GM12878 (cell line): ENCODE measurements around the gene OR56A1. TPM values are rescaled to one million over a fixed set of nuclear protein-coding genes. Genes with fewer than 3 reads are reported as not detected.

Experiments used
- ATAC-seq: fragments of 200-7000 bp; cut with Tn5 transposase; 3 replicates; pipeline ENCODE4 v1.9.1; 2020; ENCODE audit warnings: mild to moderate bottlenecking, moderate library complexity
- BruUV-seq: library from RNA; stranded (reverse); fragments of 400-500 nt; replicated peaks from 2 replicates; lab custom pipeline; 2021; lab: Mats Ljungman, UMichigan
- CTCF ChIA-PET: fragments of 300-600 bp; sonication (Branson Sonifier 250); formaldehyde crosslinking; extraction: SDS; loops from one replicate; lab custom pipeline; 2021; ENCODE audit warnings: inconsistent platforms; lab: Yijun Ruan, JAX
- POLR2A ChIA-PET: fragments of 350-600 bp; formaldehyde crosslinking; extraction: SDS; loops from one replicate; lab custom pipeline; 2021; ENCODE audit warnings: inconsistent platforms; lab: Charles Lee
- RAD21 ChIA-PET: fragments of 300-600 bp; sonication (Branson Sonifier 250); formaldehyde crosslinking; loops from one replicate; lab custom pipeline; 2023; ENCODE audit warnings: antibody characterized with exemption; ENCODE audit not compliant: unreplicated experiment; lab: Charles Lee
- SMC1A ChIA-PET: fragments of 300-600 bp; sonication (Branson Sonifier 250); formaldehyde crosslinking; loops from one replicate; lab custom pipeline; 2023; ENCODE audit not compliant: unreplicated experiment, uncharacterized antibody; lab: Charles Lee
- DNase-seq: peaks from one replicate; pipeline ENCODE4 v3.0.0-alpha.2; 2011; ENCODE audit warnings: low read depth, low spot score
- FAIRE-seq: peaks from 3 replicates; lab custom pipeline; 2011; peaks lifted over from hg19 to GRCh38; lab: Jason Lieb, UNC
- H2AFZ ChIP-seq: 2 replicates; pipeline ENCODE4 v1.6.0; 2011; ENCODE audit warnings: low read depth, low read length, control low read depth; ENCODE audit not compliant: control insufficient read depth
- H3K27ac ChIP-seq: 2 replicates; pipeline ENCODE4 v1.5.1; 2011; ENCODE audit warnings: control low read depth; ENCODE audit not compliant: control insufficient read depth, insufficient read depth
- H3K27me3 ChIP-seq, 2 experiments: replicated peaks in 1 of 2; 2 replicates each; pipeline versions ENCODE4 v1.6.0 to v1.6.1; 2011; ENCODE audit warnings: low read length in 1 of 2; ENCODE audit not compliant: control insufficient read depth in 2 of 2, insufficient read depth in 2 of 2
- H3K36me3 ChIP-seq, 2 experiments: 2 replicates each; pipeline ENCODE4 v1.5.1; 2011; ENCODE audit warnings: low read length in 1 of 2; ENCODE audit not compliant: control insufficient read depth in 2 of 2, insufficient read depth in 2 of 2
- H3K4me1 ChIP-seq: 2 replicates; pipeline ENCODE4 v1.6.1; 2011; ENCODE audit warnings: mild to moderate bottlenecking, low read length, moderate library complexity, mixed read lengths; ENCODE audit not compliant: control insufficient read depth, insufficient read depth
- H3K4me2 ChIP-seq: 2 replicates; pipeline ENCODE4 v1.6.0; 2011; ENCODE audit warnings: control low read depth; ENCODE audit not compliant: control insufficient read depth, insufficient read depth
- H3K4me3 ChIP-seq: fragments of 200-600 bp; sonication (generic); 2 replicates; pipeline ENCODE4 v1.5.1; 2016
- H3K79me2 ChIP-seq: 2 replicates; pipeline ENCODE4 v1.6.0; 2011; ENCODE audit warnings: low read length; ENCODE audit not compliant: control insufficient read depth, insufficient read depth
- H3K9ac ChIP-seq: 2 replicates; pipeline ENCODE4 v1.8.0; 2011; ENCODE audit warnings: low read length, control low read depth, mixed read lengths; ENCODE audit not compliant: control insufficient read depth, insufficient read depth
- H3K9me3 ChIP-seq: replicated peaks from 3 replicates; pipeline ENCODE4 v1.5.1; 2011; ENCODE audit warnings: mild to moderate bottlenecking, low read length; ENCODE audit not compliant: control insufficient read depth, insufficient read depth
- H4K20me1 ChIP-seq: 2 replicates; pipeline ENCODE4 v1.6.0; 2011; ENCODE audit not compliant: control insufficient read depth, insufficient read depth
- CREB1 ChIP-seq: IDR thresholded peaks from 2 replicates; pipeline ENCODE4 v1.6.1; 2012; ENCODE audit warnings: low read depth, mild to moderate bottlenecking, inconsistent platforms
- SMC3 ChIP-seq: IDR thresholded peaks from 2 replicates; pipeline ENCODE4 v1.6.1; 2011; ENCODE audit warnings: low read length, improper control_type of control experiment, borderline replicate concordance
- TCF7 ChIP-seq: IDR thresholded peaks from 2 replicates; pipeline ENCODE4 v1.6.1; 2014; ENCODE audit warnings: antibody characterized with exemption, borderline replicate concordance
- WGBS: methylation state at CpG from one replicate; pipeline ENCODE4 v1.1.6; 2016; ENCODE audit warnings: low lambda C conversion rate; ENCODE audit not compliant: insufficient replicate concordance, insufficient coverage; ENCODE audit errors: missing lambda C conversion rate; 5-methylcytosine and 5-hydroxymethylcytosine counted together
- in situ Hi-C: fragments of 300-500 bp; cut with MboI; formaldehyde crosslinking; loops from 9 replicates; pipeline ENCODE4 v1.14.3; 2018; ENCODE audit warnings: mixed read lengths
- intact Hi-C: fragments of 100-400 bp; cut with micrococcal nuclease; formaldehyde crosslinking; loops from one replicate; pipeline ENCODE4 v1.14.2; 2022; ENCODE audit not compliant: unreplicated experiment
- polyA plus RNA-seq, 11 experiments: library from polyadenylated mRNA; depleted of rRNA in 4 of 11; unstranded in 6 of 11; stranded (reverse) in 5 of 11; fragments of >200 nt; fragmentation: Nextera tagmentation in 4 of 11; fragmentation: Illumina TruSeq in 1 of 11; extraction: Ambion mirVana in 4 of 11; extraction: Trizol in 1 of 11; gene quantifications; 1 replicate in 1 of 11; 2 replicates in 10 of 11; pipeline versions ENCODE4 v1.2.1 to v1.2.3, GENCODE V29; 2011 to 2016; ENCODE audit warnings: inconsistent platforms in 2 of 11, missing spikeins in 2 of 11, low read depth in 1 of 11
- small RNA-seq: library from RNA; depleted of rRNA; stranded (forward); fragments of <200 nt; gene quantifications from one replicate; pipeline ENCODE3, GENCODE V24; 2014
- total RNA-seq, 4 experiments: library from RNA; depleted of rRNA in 3 of 4; stranded (reverse); fragments of >200 nt in 3 of 4; fragmentation: Illumina TruSeq in 1 of 4; extraction: Trizol in 1 of 4; gene quantifications; 2 replicates each; pipeline versions ENCODE4 v1.2.1 to v1.2.3, GENCODE V29; 2013 to 2021
- TF ChIP-seq, protein P1 (sequence below): fragments of 450-650 bp; IDR thresholded peaks from 2 replicates; pipeline ENCODE4 v1.6.1; 2017; ENCODE audit warnings: mild to moderate bottlenecking, low read depth, inconsistent platforms; ENCODE audit not compliant: poor library complexity, severe bottlenecking
- TF ChIP-seq, protein P2 (sequence below): IDR thresholded peaks from 2 replicates; pipeline ENCODE4 v1.6.1; 2011; ENCODE audit warnings: mild to moderate bottlenecking, low read depth, low read length, moderate library complexity; ENCODE audit not compliant: insufficient replicate concordance

The OR56A1 gene
- total and polyA plus RNA-seq, 10 of the 15 experiments (the other 5 are each of a cell fraction or from before 2014, with no cell fraction given) = not detected

GRCh38 chr11:5973530-5973929 is 57.0 kb downstream of the OR56A1 start:
- Histone ChIP-seq H2AFZ (no peak overlapping the region), H3K4me3 (no peak overlapping the region), H3K27me3 (no peaks in the 10 kb centered on the region), H3K27ac (no peak overlapping the region), H3K9ac (no peak overlapping the region), H3K9me3 (no peaks in the 10 kb centered on the region), H3K4me2 (no peak overlapping the region), H3K36me3 (no peaks in the 10 kb centered on the region), H3K4me1 (no peaks in the 10 kb centered on the region), H4K20me1 (no peaks in the 10 kb centered on the region), H3K79me2 (no peaks in the 10 kb centered on the region)
- ChIA-PET CTCF (no interaction called here), SMC1A (no interaction called here), POLR2A (no interaction called here), RAD21 (no interaction called here)
- in situ Hi-C loops (no loop called here), intact Hi-C loops (no loop called here)
- 0% methylated on average over 1 of the region's 1 CpG for WGBS
- no peak for TF ChIP-seq TCF7
- TF ChIP-seq, protein P1, sequence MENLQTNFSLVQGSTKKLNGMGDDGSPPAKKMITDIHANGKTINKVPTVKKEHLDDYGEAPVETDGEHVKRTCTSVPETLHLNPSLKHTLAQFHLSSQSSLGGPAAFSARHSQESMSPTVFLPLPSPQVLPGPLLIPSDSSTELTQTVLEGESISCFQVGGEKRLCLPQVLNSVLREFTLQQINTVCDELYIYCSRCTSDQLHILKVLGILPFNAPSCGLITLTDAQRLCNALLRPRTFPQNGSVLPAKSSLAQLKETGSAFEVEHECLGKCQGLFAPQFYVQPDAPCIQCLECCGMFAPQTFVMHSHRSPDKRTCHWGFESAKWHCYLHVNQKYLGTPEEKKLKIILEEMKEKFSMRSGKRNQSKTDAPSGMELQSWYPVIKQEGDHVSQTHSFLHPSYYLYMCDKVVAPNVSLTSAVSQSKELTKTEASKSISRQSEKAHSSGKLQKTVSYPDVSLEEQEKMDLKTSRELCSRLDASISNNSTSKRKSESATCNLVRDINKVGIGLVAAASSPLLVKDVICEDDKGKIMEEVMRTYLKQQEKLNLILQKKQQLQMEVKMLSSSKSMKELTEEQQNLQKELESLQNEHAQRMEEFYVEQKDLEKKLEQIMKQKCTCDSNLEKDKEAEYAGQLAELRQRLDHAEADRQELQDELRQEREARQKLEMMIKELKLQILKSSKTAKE = no peak
- TF ChIP-seq SMC3 = no peak
- TF ChIP-seq, protein P2, sequence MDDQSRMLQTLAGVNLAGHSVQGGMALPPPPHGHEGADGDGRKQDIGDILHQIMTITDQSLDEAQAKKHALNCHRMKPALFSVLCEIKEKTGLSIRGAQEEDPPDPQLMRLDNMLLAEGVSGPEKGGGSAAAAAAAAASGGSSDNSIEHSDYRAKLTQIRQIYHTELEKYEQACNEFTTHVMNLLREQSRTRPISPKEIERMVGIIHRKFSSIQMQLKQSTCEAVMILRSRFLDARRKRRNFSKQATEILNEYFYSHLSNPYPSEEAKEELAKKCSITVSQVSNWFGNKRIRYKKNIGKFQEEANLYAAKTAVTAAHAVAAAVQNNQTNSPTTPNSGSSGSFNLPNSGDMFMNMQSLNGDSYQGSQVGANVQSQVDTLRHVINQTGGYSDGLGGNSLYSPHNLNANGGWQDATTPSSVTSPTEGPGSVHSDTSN = no peak
- TF ChIP-seq CREB1 = no peak
- ATAC-seq = no peak
- no peak for DNase-seq
- no TSS peak for BruUV-seq
- FAIRE-seq = no peak

Small RNAs within 50 kb of the gene (small RNA-seq; reads per million reads assigned to genes)
- 0.12 reads per million for gene RNA5SP329

Other genes starting within 250 kb of the OR56A1 start
Only the 7 nearest of the 18 such genes appear.
- gene OR52E5, start 137.6 kb downstream of the OR56A1 start, total RNA-seq (2014; rRNA removed) = not detected in 2 replicates
- gene OR52E5, start 137.6 kb downstream of the OR56A1 start, total RNA-seq (2014; rRNA removed; fragmentation: Illumina TruSeq; extraction: Trizol) = not detected in 2 replicates
- gene OR52E5, start 137.6 kb downstream of the OR56A1 start, total RNA-seq (2021) = not detected in 2 replicates
- not detected in 2 replicates for gene OR52E5, start 137.6 kb downstream of the OR56A1 start, polyA plus RNA-seq (2011; rRNA removed)
- not detected in 2 replicates for gene OR52E5, start 137.6 kb downstream of the OR56A1 start, polyA plus RNA-seq (2014; fragmentation: Illumina TruSeq; extraction: Trizol)
- gene OR52E5, start 137.6 kb downstream of the OR56A1 start, polyA plus RNA-seq (2014; fragmentation: Nextera tagmentation; extraction: Ambion mirVana) = not detected
- not detected in 2 replicates for gene OR52E5, start 137.6 kb downstream of the OR56A1 start, polyA plus RNA-seq (2014; rRNA removed)
- not detected for gene OR52E5, start 137.6 kb downstream of the OR56A1 start, polyA plus RNA-seq (2016; fragmentation: Nextera tagmentation; extraction: Ambion mirVana)
- gene OR56A3, start 88.5 kb downstream of the OR56A1 start, total RNA-seq (2014; rRNA removed) = not detected in 2 replicates
- not detected in 2 replicates for gene OR56A3, start 88.5 kb downstream of the OR56A1 start, total RNA-seq (2014; rRNA removed; fragmentation: Illumina TruSeq; extraction: Trizol)
- not detected in 2 replicates for gene OR56A3, start 88.5 kb downstream of the OR56A1 start, total RNA-seq (2021)
- gene OR56A3, start 88.5 kb downstream of the OR56A1 start, polyA plus RNA-seq (2011; rRNA removed) = not detected in 2 replicates
- gene OR56A3, start 88.5 kb downstream of the OR56A1 start, polyA plus RNA-seq (2014; fragmentation: Illumina TruSeq; extraction: Trizol) = not detected in 2 replicates
- not detected for gene OR56A3, start 88.5 kb downstream of the OR56A1 start, polyA plus RNA-seq (2014; fragmentation: Nextera tagmentation; extraction: Ambion mirVana)
- not detected in 2 replicates for gene OR56A3, start 88.5 kb downstream of the OR56A1 start, polyA plus RNA-seq (2014; rRNA removed)
- gene OR56A3, start 88.5 kb downstream of the OR56A1 start, polyA plus RNA-seq (2016; fragmentation: Nextera tagmentation; extraction: Ambion mirVana) = not detected
- gene OR56A5, start 62.3 kb downstream of the OR56A1 start, total RNA-seq (2014; rRNA removed) = not detected in 2 replicates
- not detected in 2 replicates for gene OR56A5, start 62.3 kb downstream of the OR56A1 start, total RNA-seq (2014; rRNA removed; fragmentation: Illumina TruSeq; extraction: Trizol)
- gene OR56A5, start 62.3 kb downstream of the OR56A1 start, total RNA-seq (2021) = not detected in 2 replicates
- gene OR56A5, start 62.3 kb downstream of the OR56A1 start, polyA plus RNA-seq (2011; rRNA removed) = not detected in 2 replicates
- not detected in 2 replicates for gene OR56A5, start 62.3 kb downstream of the OR56A1 start, polyA plus RNA-seq (2014; fragmentation: Illumina TruSeq; extraction: Trizol)
- gene OR56A5, start 62.3 kb downstream of the OR56A1 start, polyA plus RNA-seq (2014; fragmentation: Nextera tagmentation; extraction: Ambion mirVana) = not detected
- gene OR56A5, start 62.3 kb downstream of the OR56A1 start, polyA plus RNA-seq (2014; rRNA removed) = not detected in 2 replicates
- not detected for gene OR56A5, start 62.3 kb downstream of the OR56A1 start, polyA plus RNA-seq (2016; fragmentation: Nextera tagmentation; extraction: Ambion mirVana)
- not detected in 2 replicates for gene OR52L1, start 43.8 kb downstream of the OR56A1 start, total RNA-seq (2014; rRNA removed)
- gene OR52L1, start 43.8 kb downstream of the OR56A1 start, total RNA-seq (2014; rRNA removed; fragmentation: Illumina TruSeq; extraction: Trizol) = not detected in 2 replicates
- gene OR52L1, start 43.8 kb downstream of the OR56A1 start, total RNA-seq (2021) = not detected in 2 replicates
- gene OR52L1, start 43.8 kb downstream of the OR56A1 start, polyA plus RNA-seq (2011; rRNA removed) = not detected in 2 replicates
- gene OR52L1, start 43.8 kb downstream of the OR56A1 start, polyA plus RNA-seq (2014; fragmentation: Illumina TruSeq; extraction: Trizol) = not detected in 2 replicates
- gene OR52L1, start 43.8 kb downstream of the OR56A1 start, polyA plus RNA-seq (2014; fragmentation: Nextera tagmentation; extraction: Ambion mirVana) = not detected
- not detected in 2 replicates for gene OR52L1, start 43.8 kb downstream of the OR56A1 start, polyA plus RNA-seq (2014; rRNA removed)
- not detected for gene OR52L1, start 43.8 kb downstream of the OR56A1 start, polyA plus RNA-seq (2016; fragmentation: Nextera tagmentation; extraction: Ambion mirVana)
- gene OR56A4, start 23.8 kb downstream of the OR56A1 start, total RNA-seq (2014; rRNA removed) = not detected in 2 replicates
- not detected in 2 replicates for gene OR56A4, start 23.8 kb downstream of the OR56A1 start, total RNA-seq (2014; rRNA removed; fragmentation: Illumina TruSeq; extraction: Trizol)
- not detected in 2 replicates for gene OR56A4, start 23.8 kb downstream of the OR56A1 start, total RNA-seq (2021)
- not detected in 2 replicates for gene OR56A4, start 23.8 kb downstream of the OR56A1 start, polyA plus RNA-seq (2011; rRNA removed)
- not detected in 2 replicates for gene OR56A4, start 23.8 kb downstream of the OR56A1 start, polyA plus RNA-seq (2014; fragmentation: Illumina TruSeq; extraction: Trizol)
- not detected for gene OR56A4, start 23.8 kb downstream of the OR56A1 start, polyA plus RNA-seq (2014; fragmentation: Nextera tagmentation; extraction: Ambion mirVana)
- not detected in 2 replicates for gene OR56A4, start 23.8 kb downstream of the OR56A1 start, polyA plus RNA-seq (2014; rRNA removed)
- gene OR56A4, start 23.8 kb downstream of the OR56A1 start, polyA plus RNA-seq (2016; fragmentation: Nextera tagmentation; extraction: Ambion mirVana) = not detected
- gene OR56B4, start 76.9 kb upstream of the OR56A1 start, total RNA-seq (2014; rRNA removed) = not detected in 2 replicates
- gene OR56B4, start 76.9 kb upstream of the OR56A1 start, total RNA-seq (2014; rRNA removed; fragmentation: Illumina TruSeq; extraction: Trizol) = not detected in 2 replicates
- not detected in 2 replicates for gene OR56B4, start 76.9 kb upstream of the OR56A1 start, total RNA-seq (2021)
- not detected in 2 replicates for gene OR56B4, start 76.9 kb upstream of the OR56A1 start, polyA plus RNA-seq (2011; rRNA removed)
- gene OR56B4, start 76.9 kb upstream of the OR56A1 start, polyA plus RNA-seq (2014; fragmentation: Illumina TruSeq; extraction: Trizol) = not detected in 2 replicates
- not detected for gene OR56B4, start 76.9 kb upstream of the OR56A1 start, polyA plus RNA-seq (2014; fragmentation: Nextera tagmentation; extraction: Ambion mirVana)
- gene OR56B4, start 76.9 kb upstream of the OR56A1 start, polyA plus RNA-seq (2014; rRNA removed) = not detected in 2 replicates
- not detected for gene OR56B4, start 76.9 kb upstream of the OR56A1 start, polyA plus RNA-seq (2016; fragmentation: Nextera tagmentation; extraction: Ambion mirVana)
- not detected in 2 replicates for gene OR52B2, start 139.6 kb upstream of the OR56A1 start, total RNA-seq (2014; rRNA removed)
- not detected in 2 replicates for gene OR52B2, start 139.6 kb upstream of the OR56A1 start, total RNA-seq (2014; rRNA removed; fragmentation: Illumina TruSeq; extraction: Trizol)
- not detected in 2 replicates for gene OR52B2, start 139.6 kb upstream of the OR56A1 start, total RNA-seq (2021)
- 0.08 and 0.13 TPM in 2 replicates for gene OR52B2, start 139.6 kb upstream of the OR56A1 start, polyA plus RNA-seq (2011; rRNA removed)
- not detected in 2 replicates for gene OR52B2, start 139.6 kb upstream of the OR56A1 start, polyA plus RNA-seq (2014; fragmentation: Illumina TruSeq; extraction: Trizol)
- gene OR52B2, start 139.6 kb upstream of the OR56A1 start, polyA plus RNA-seq (2014; fragmentation: Nextera tagmentation; extraction: Ambion mirVana) = not detected
- gene OR52B2, start 139.6 kb upstream of the OR56A1 start, polyA plus RNA-seq (2014; rRNA removed) = not detected in 2 replicates
- gene OR52B2, start 139.6 kb upstream of the OR56A1 start, polyA plus RNA-seq (2016; fragmentation: Nextera tagmentation; extraction: Ambion mirVana) = not detected